ES-I3 (cell line): ENCODE data around the gene PCK1.

Experiments
- H3K36me3 ChIP-seq: 2 replicates; pipeline ENCODE4 v1.6.1; 2013; ENCODE audit warnings: mild to moderate bottlenecking, low read length, control low read depth, moderate library complexity; ENCODE audit not compliant: insufficient read depth
- H3K4me1 ChIP-seq: 2 replicates; pipeline ENCODE4 v1.6.1; 2013; ENCODE audit warnings: mild to moderate bottlenecking, control low read depth, low read length; ENCODE audit not compliant: insufficient read depth
- H3K9ac ChIP-seq: 2 replicates; pipeline ENCODE4 v1.6.1; 2013; ENCODE audit warnings: low read depth, mild to moderate bottlenecking, low read length, moderate library complexity
- H3K9me3 ChIP-seq: 2 replicates; pipeline ENCODE4 v1.6.1; 2013; ENCODE audit warnings: mild to moderate bottlenecking, low read length, moderate library complexity; ENCODE audit not compliant: control insufficient read depth, insufficient read depth

Gene PCK1

GRCh38 chr20:57614490-57615444 lies 53.9 kb downstream of the PCK1 start:
- no peak overlapping the region for H3K9ac ChIP-seq
- peaks cover 5% of the 10 kb centered on the region; the same call in 1 of the 2 replicates for H3K4me1 ChIP-seq
- no peaks in the 10 kb centered on the region for H3K9me3 ChIP-seq
- no peaks in the 10 kb centered on the region for H3K36me3 ChIP-seq

DNA sequence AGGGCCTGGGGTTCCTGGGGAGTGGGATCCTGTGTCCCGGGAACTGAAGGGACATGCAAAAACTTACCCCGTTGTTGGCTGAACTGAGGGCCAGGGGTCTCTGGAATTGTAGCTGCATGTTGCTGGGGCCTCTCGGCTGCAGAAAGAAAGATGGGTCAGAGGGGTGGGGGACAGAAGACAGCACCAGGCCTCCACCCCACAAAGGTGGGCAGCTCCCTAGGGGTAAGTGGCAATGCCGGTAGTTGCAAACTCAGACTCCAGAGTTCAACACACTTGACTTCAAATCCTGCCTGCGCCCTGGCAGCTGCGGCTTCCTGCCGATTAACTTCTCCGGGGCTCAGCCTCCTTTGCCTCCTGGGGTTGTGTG lies 54.5 kb downstream of the PCK1 start:
- Histone ChIP-seq H3K9me3 (no peaks in the 10 kb centered on the region), H3K4me1 (peaks cover 5% of the 10 kb centered on the region; the same call in 1 of the 2 replicates), H3K9ac (no peak overlapping the region), H3K36me3 (no peaks in the 10 kb centered on the region)

DNA sequence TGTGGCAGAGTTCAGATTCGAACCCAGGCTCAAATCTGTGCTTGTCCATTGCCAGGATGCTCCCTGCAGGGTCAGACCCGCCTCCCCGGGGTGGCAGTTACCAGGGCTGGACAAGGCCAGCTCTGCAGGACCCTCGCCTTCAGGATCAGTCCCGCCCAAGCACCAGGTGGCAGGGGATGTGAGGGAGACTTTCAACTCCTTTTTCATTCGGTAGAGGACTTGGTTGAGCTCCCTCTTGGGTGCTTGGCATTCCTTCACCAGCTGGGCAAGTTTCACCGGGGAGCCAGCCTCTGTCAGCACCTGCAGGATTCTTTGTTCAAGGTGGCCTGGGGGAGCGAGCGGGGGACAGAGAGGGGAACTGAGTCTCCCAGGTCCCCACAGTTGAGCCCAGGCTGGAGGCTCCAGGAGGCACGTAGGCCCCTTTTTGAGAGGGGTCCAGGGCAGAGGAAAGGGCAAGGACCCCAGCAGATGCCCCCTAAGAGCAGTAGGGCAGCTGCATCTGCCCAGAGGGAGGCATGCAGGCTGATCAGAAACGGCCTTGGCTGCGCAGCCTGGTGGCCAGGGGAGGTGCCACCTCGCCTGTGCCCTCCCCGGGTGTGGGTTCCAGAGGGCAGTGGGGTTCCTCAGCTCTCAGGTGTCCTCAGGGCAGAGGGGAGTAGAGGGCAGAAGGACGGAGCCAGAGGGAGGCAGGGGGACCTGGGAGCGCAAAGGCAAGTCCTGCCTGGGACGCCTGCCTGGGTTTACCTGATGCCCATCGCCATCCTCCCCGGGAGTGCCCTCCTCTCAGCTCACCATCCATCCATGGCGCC lies 55.4 kb downstream of the PCK1 start:
- no peaks in the 10 kb centered on the region for H3K9me3 ChIP-seq
- no peaks in the 10 kb centered on the region for H3K36me3 ChIP-seq
- H3K9ac ChIP-seq = no peak overlapping the region
- peaks cover 5% of the 10 kb centered on the region; the same call in 1 of the 2 replicates for H3K4me1 ChIP-seq

DNA sequence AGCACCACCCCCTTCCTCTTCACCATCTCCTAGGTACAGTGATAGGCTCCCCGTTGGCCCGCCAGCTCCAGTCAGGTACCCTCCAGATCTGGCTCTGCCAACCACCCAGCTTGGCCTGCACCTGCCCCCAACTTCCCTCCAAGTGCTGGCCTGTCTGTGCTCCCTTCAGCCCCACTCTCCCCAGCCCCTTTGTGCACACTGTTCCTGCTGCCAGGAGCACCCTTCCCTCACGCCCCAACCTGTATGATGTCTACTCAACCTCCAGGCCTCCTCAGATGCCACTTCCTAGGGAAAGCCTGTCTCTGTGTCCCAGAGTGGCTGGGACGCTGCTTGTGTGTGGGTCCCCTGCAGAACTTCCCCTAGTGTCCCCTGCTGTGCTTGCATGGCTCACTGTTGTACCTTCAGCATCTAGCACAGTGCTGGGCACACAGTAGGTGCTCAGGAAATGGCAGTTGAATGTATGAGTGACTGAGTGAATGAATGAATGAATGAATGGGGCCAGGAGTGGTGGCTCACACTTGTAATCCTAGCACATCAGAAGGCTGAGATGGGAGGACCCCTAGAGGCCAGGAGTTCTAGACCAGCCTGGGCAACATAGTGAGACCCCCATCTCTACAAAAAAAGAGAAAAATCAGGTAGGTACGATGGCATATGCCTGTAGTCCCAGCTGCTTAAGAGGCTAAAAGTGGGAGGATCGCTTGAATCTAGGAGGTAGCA lies 56.3 kb downstream of the PCK1 start:
- H3K36me3 ChIP-seq = no peaks in the 10 kb centered on the region
- H3K4me1 ChIP-seq = peaks cover 5% of the 10 kb centered on the region; the same call in 1 of the 2 replicates
- H3K9ac ChIP-seq = no peak overlapping the region
- no peaks in the 10 kb centered on the region for H3K9me3 ChIP-seq
